HCT116 (cell line): ENCODE results near the gene METTL6.

Source experiments
- EGR1 ChIP-seq: IDR thresholded peaks from 2 replicates; pipeline ENCODE4 v1.6.1; 2012; ENCODE audit warnings: low read depth
- FOSL1 ChIP-seq: IDR thresholded peaks from 2 replicates; pipeline ENCODE4 v1.6.1; 2012; ENCODE audit warnings: low read depth
- POLR2A ChIP-seq: IDR thresholded peaks from 2 replicates; pipeline ENCODE4 v1.7.0; 2011; ENCODE audit warnings: borderline replicate concordance; ENCODE audit not compliant: insufficient read depth, insufficient read length; ENCODE audit errors: extremely low read depth
- POLR2AphosphoS5 ChIP-seq: IDR thresholded peaks from 2 replicates; pipeline ENCODE4 v1.6.1; 2011; ENCODE audit warnings: mild to moderate bottlenecking, low read depth, low read length, moderate library complexity
- RAD21 ChIP-seq: IDR thresholded peaks from 2 replicates; pipeline ENCODE4 v1.6.1; 2012; ENCODE audit warnings: low read depth, mild to moderate bottlenecking
- SP1 ChIP-seq: IDR thresholded peaks from 2 replicates; pipeline ENCODE4 v1.6.1; 2012; ENCODE audit warnings: low read depth
- YY1 ChIP-seq: IDR thresholded peaks from 2 replicates; pipeline ENCODE4 v1.6.1; 2011; ENCODE audit warnings: low read length, low read depth, moderate library complexity, mild to moderate bottlenecking; ENCODE audit not compliant: insufficient replicate concordance; ENCODE audit errors: extremely low read depth
- ZNF274 ChIP-seq: fragments of 200-500 bp; sonication (Bioruptor generic); IDR thresholded peaks from 2 replicates; pipeline ENCODE4 v1.6.1; 2014; ENCODE audit warnings: mild to moderate bottlenecking, low read depth, low read length, inconsistent platforms
- TF ChIP-seq, protein P1 (sequence below), 3 experiments: fragments of 200-600 bp in 1 of 3; sonication (generic) in 1 of 3; IDR thresholded peaks in 2 of 3; conservative IDR thresholded peaks in 1 of 3; 2 replicates each; pipeline ENCODE4 v1.5.1; 2012 to 2017; ENCODE audit warnings: low read depth in 2 of 3, low read length in 2 of 3, antibody characterized with exemption in 1 of 3, borderline replicate concordance in 1 of 3, control low read depth in 1 of 3, mild to moderate bottlenecking in 1 of 3, mixed read lengths in 1 of 3, mixed run types in 1 of 3, moderate library complexity in 1 of 3; ENCODE audit not compliant: insufficient read depth in 1 of 3
- TF ChIP-seq, protein P2 (sequence below): IDR thresholded peaks from 2 replicates; pipeline ENCODE4 v1.6.1; 2012
- TF ChIP-seq, protein P3 (sequence below): IDR thresholded peaks from 2 replicates; pipeline ENCODE4 v1.6.1; 2012; ENCODE audit warnings: low read depth
- TF ChIP-seq, protein P4 (sequence below): IDR thresholded peaks from 2 replicates; pipeline ENCODE4 v1.6.1; 2012

DNA sequence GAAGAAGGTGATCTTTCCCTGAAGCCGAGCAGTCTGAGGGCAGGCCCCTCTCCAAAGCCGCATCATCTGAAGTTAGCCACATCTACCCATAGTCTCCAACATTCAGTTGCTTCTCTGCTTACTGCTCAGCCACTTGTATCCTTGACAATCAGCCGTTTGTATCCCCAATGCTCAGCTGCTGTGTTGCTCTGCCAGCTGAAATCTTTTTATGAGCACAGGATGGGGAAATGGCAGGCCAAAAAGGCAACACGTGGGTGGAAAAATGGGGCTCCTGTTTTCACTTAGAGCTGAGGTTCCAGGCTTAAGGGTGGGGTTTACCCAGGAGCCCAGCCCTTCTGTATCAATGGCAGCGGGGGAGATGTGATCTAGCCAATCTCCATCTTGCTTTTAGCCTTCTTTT, 36.3 kb downstream of the METTL6 start:
- TF ChIP-seq, protein P1, sequence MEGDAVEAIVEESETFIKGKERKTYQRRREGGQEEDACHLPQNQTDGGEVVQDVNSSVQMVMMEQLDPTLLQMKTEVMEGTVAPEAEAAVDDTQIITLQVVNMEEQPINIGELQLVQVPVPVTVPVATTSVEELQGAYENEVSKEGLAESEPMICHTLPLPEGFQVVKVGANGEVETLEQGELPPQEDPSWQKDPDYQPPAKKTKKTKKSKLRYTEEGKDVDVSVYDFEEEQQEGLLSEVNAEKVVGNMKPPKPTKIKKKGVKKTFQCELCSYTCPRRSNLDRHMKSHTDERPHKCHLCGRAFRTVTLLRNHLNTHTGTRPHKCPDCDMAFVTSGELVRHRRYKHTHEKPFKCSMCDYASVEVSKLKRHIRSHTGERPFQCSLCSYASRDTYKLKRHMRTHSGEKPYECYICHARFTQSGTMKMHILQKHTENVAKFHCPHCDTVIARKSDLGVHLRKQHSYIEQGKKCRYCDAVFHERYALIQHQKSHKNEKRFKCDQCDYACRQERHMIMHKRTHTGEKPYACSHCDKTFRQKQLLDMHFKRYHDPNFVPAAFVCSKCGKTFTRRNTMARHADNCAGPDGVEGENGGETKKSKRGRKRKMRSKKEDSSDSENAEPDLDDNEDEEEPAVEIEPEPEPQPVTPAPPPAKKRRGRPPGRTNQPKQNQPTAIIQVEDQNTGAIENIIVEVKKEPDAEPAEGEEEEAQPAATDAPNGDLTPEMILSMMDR (IDR thresholded peaks at IDR 0.05 in 2 of 3, conservative IDR thresholded peaks at IDR 0.05 in 1 of 3; ENCODE audit: borderline replicate concordance in 1 of 3, insufficient read depth in 1 of 3, low read depth in 2 of 3, low read length in 2 of 3) = no peak
- TF ChIP-seq, protein P2, sequence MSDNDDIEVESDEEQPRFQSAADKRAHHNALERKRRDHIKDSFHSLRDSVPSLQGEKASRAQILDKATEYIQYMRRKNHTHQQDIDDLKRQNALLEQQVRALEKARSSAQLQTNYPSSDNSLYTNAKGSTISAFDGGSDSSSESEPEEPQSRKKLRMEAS = no peak
- no peak for TF ChIP-seq POLR2A
- TF ChIP-seq POLR2AphosphoS5 = no peak
- TF ChIP-seq SP1 = no peak
- TF ChIP-seq YY1 = no peak
- TF ChIP-seq EGR1 = no peak
- TF ChIP-seq, protein P3, sequence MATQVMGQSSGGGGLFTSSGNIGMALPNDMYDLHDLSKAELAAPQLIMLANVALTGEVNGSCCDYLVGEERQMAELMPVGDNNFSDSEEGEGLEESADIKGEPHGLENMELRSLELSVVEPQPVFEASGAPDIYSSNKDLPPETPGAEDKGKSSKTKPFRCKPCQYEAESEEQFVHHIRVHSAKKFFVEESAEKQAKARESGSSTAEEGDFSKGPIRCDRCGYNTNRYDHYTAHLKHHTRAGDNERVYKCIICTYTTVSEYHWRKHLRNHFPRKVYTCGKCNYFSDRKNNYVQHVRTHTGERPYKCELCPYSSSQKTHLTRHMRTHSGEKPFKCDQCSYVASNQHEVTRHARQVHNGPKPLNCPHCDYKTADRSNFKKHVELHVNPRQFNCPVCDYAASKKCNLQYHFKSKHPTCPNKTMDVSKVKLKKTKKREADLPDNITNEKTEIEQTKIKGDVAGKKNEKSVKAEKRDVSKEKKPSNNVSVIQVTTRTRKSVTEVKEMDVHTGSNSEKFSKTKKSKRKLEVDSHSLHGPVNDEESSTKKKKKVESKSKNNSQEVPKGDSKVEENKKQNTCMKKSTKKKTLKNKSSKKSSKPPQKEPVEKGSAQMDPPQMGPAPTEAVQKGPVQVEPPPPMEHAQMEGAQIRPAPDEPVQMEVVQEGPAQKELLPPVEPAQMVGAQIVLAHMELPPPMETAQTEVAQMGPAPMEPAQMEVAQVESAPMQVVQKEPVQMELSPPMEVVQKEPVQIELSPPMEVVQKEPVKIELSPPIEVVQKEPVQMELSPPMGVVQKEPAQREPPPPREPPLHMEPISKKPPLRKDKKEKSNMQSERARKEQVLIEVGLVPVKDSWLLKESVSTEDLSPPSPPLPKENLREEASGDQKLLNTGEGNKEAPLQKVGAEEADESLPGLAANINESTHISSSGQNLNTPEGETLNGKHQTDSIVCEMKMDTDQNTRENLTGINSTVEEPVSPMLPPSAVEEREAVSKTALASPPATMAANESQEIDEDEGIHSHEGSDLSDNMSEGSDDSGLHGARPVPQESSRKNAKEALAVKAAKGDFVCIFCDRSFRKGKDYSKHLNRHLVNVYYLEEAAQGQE = no peak
- TF ChIP-seq FOSL1 = no peak
- TF ChIP-seq RAD21 = no peak
- no peak for TF ChIP-seq ZNF274
- TF ChIP-seq, protein P4, sequence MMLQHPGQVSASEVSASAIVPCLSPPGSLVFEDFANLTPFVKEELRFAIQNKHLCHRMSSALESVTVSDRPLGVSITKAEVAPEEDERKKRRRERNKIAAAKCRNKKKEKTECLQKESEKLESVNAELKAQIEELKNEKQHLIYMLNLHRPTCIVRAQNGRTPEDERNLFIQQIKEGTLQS = no peak
